Left hindlimb (tissue), 1 donor: ENCODE measurements around the gene SCMH1.

Experiments used
- DNase-seq: peaks from one replicate; pipeline ENCODE4 v3.0.0-alpha.2; 2018

Gene SCMH1

GRCh38 chr1:41078193-41078592, 163.9 kb downstream of the SCMH1 start:
- DNase-seq: no peak

- DNase-seq: no peak
Measured at GRCh38 chr1:41073971-41074370, 168.1 kb downstream of the SCMH1 start.

- no peak for DNase-seq
Measured at GRCh38 chr1:41072051-41072450, 170.1 kb downstream of the SCMH1 start.

- DNase-seq: no peak
Measured at GRCh38 chr1:41056907-41057306, 185.2 kb downstream of the SCMH1 start.

- DNase-seq: no peak
Measured at GRCh38 chr1:41053316-41053715, 188.8 kb downstream of the SCMH1 start.

GRCh38 chr1:41051022-41051421, 191.1 kb downstream of the SCMH1 start:
- DNase-seq: no peak

GRCh38 chr1:41048540-41048939, 193.6 kb downstream of the SCMH1 start:
- DNase-seq: no peak

- no peak for DNase-seq
Measured at GRCh38 chr1:41046347-41046775, 195.7 kb downstream of the SCMH1 start.

- DNase-seq: no peak
Measured at GRCh38 chr1:41045740-41046139, 196.4 kb downstream of the SCMH1 start.

GRCh38 chr1:41044187-41044586, 197.9 kb downstream of the SCMH1 start:
- no peak for DNase-seq

- DNase-seq: no peak
Measured at GRCh38 chr1:41041614-41042270, 200.4 kb downstream of the SCMH1 start.

- DNase-seq: no peak
Measured at GRCh38 chr1:41038110-41038509, 204.0 kb downstream of the SCMH1 start.

GRCh38 chr1:41037116-41037903, 204.8 kb downstream of the SCMH1 start:
- no peak for DNase-seq

- no peak for DNase-seq
Measured at GRCh38 chr1:41033272-41033671, 208.8 kb downstream of the SCMH1 start.

GRCh38 chr1:41032147-41032546, 210.0 kb downstream of the SCMH1 start:
- DNase-seq: no peak

- no peak for DNase-seq
Measured at GRCh38 chr1:41030872-41031616, 211.1 kb downstream of the SCMH1 start.

- no peak for DNase-seq
Measured at GRCh38 chr1:41028034-41028642, 214.0 kb downstream of the SCMH1 start.

GRCh38 chr1:41025979-41026819, 215.9 kb downstream of the SCMH1 start:
- no peak for DNase-seq

GRCh38 chr1:41024953-41025352, 217.2 kb downstream of the SCMH1 start:
- no peak for DNase-seq

GRCh38 chr1:41023279-41023990, 218.7 kb downstream of the SCMH1 start:
- no peak for DNase-seq

GRCh38 chr1:41022424-41022823, 219.7 kb downstream of the SCMH1 start:
- DNase-seq: no peak
